ENCODE measurements around the gene ALKBH5.

The ALKBH5 gene

GRCh38 chr17:18217412-18218015 lies 33.9 kb downstream of the ALKBH5 start:
- no peaks in the 10 kb centered on the region for H3K36me3 ChIP-seq (ENCODE audit: control insufficient read depth, insufficient read depth, low read length)
- no peak overlapping the region for H3K4me3 ChIP-seq (replicated peaks; ENCODE audit: low read depth, low read length)
- H3K27me3 ChIP-seq (replicated peaks; ENCODE audit: control insufficient read depth, insufficient read depth, low read length) = no peaks in the 10 kb centered on the region; the same call in 1 of the 2 replicates
- TF ChIP-seq, protein P1, sequence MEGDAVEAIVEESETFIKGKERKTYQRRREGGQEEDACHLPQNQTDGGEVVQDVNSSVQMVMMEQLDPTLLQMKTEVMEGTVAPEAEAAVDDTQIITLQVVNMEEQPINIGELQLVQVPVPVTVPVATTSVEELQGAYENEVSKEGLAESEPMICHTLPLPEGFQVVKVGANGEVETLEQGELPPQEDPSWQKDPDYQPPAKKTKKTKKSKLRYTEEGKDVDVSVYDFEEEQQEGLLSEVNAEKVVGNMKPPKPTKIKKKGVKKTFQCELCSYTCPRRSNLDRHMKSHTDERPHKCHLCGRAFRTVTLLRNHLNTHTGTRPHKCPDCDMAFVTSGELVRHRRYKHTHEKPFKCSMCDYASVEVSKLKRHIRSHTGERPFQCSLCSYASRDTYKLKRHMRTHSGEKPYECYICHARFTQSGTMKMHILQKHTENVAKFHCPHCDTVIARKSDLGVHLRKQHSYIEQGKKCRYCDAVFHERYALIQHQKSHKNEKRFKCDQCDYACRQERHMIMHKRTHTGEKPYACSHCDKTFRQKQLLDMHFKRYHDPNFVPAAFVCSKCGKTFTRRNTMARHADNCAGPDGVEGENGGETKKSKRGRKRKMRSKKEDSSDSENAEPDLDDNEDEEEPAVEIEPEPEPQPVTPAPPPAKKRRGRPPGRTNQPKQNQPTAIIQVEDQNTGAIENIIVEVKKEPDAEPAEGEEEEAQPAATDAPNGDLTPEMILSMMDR (IDR thresholded peaks at IDR 0.05; ENCODE audit: insufficient read depth, low read length, poor library complexity, severe bottlenecking) = peak; percentile 98
- no peak for DNase-seq (ENCODE audit: extremely low read depth, insufficient read length)

GRCh38 chr17:18218756-18219415 lies 35.3 kb downstream of the ALKBH5 start:
- TF ChIP-seq, protein P1 (IDR thresholded peaks at IDR 0.05; ENCODE audit: insufficient read depth, low read length, poor library complexity, severe bottlenecking) = no peak
- Histone ChIP-seq H3K27me3 (replicated peaks; ENCODE audit: control insufficient read depth, insufficient read depth, low read length) (no peaks in the 10 kb centered on the region; the same call in 1 of the 2 replicates), H3K4me3 (replicated peaks; ENCODE audit: low read depth, low read length) (no peak overlapping the region), H3K36me3 (ENCODE audit: control insufficient read depth, insufficient read depth, low read length) (no peaks in the 10 kb centered on the region)
- DNase-seq (ENCODE audit: extremely low read depth, insufficient read length) = no peak

DNA sequence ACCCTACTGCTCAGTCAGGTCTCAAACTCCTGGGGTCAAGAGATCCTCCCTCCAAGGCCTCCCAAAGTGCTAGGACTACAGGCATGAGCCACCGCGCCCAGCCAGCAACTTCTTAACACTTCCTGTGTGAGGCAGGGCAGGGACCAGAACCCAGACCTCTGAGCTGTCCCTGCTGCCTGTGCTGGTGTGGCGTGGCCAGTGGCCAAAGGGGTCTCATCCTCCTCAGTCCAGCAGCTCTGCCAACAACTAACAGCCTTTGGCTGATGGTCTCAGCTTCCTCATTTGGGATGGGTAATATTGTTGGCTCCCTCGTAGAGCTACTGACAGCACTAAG lies 40.4 kb downstream of the ALKBH5 start:
- no peaks in the 10 kb centered on the region for H3K36me3 ChIP-seq (ENCODE audit: control insufficient read depth, insufficient read depth, low read length)
- H3K27me3 ChIP-seq (replicated peaks; ENCODE audit: control insufficient read depth, insufficient read depth, low read length) = no peaks in the 10 kb centered on the region; the same call in 1 of the 2 replicates
- TF ChIP-seq, protein P1 (IDR thresholded peaks at IDR 0.05; ENCODE audit: insufficient read depth, low read length, poor library complexity, severe bottlenecking) = no peak
- no peak for DNase-seq (ENCODE audit: extremely low read depth, insufficient read length)
- H3K4me3 ChIP-seq (replicated peaks; ENCODE audit: low read depth, low read length) = no peak overlapping the region

DNA sequence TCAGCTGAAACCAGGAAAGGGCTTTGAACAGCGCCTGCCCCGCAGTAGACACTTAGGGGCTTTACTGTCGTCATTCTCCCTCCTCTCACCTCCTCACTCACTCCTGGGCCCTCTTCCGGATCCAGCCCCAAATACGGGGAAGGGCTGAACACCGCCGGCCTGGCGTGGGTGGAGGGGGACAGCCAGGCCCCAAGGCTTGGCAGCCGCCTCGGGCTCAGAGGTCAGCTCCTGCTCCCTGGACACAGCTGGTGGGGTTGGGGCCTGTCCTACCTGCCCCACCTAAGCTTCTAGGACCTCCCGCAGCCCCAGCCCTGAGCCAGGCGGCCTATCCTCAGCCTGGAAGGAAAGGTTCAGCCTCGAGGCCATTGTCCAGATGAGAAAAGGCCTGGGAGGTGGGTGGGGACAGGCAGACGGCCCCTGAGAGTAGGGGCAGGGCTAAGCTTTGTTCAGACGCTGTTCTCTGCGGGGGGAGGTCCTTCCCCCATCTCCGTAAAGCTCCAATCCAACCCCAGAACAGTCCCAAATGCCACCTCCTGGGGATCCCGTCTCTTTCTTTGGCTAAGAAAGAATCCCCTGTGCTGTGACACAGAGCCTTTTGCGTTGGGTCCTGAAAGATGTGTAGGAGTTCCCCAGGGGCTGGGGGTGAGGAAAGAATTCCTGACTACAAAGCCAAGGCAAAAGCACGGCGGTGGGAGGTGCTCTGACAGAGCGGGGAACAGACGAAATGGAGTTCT lies 40.9 kb downstream of the ALKBH5 start:
- no peak for DNase-seq (ENCODE audit: extremely low read depth, insufficient read length)
- H3K27me3 ChIP-seq (replicated peaks; ENCODE audit: control insufficient read depth, insufficient read depth, low read length) = no peaks in the 10 kb centered on the region; the same call in 1 of the 2 replicates
- peak overlapping the region; percentile 40; the same call in 1 of the 2 replicates for H3K4me3 ChIP-seq (replicated peaks; ENCODE audit: low read depth, low read length)
- no peaks in the 10 kb centered on the region for H3K36me3 ChIP-seq (ENCODE audit: control insufficient read depth, insufficient read depth, low read length)
- TF ChIP-seq, protein P1 (IDR thresholded peaks at IDR 0.05; ENCODE audit: insufficient read depth, low read length, poor library complexity, severe bottlenecking) = no peak

DNA sequence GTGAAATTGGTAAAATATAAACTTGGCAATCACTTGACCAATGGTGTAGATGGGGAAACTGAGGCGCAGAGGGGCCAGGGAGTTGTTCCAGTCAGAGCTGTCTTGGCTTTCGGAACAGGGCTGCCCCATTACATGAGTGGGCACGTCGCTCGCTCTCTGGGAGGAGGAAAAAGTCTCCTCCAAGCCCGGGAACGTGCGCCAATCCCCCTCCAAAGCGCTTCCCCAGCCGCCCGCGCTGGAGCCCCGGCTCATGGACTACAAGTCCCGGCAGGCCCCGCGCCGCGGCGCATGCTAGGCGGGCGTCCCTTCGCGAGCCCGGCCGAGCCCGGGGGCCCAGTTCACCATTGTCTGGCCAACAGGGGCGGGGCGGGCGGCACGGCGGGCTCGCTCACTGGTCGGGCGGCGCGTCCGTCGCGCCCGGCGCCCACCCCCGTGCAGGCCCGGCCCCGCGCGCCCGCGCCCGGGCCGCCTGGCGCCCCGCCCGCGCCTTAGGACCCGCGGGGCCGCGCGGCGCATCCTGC lies 41.6 kb downstream of the ALKBH5 start, which contains the start of gene LLGL1:
Gene LLGL1, plus strand, starts transcription at position 515 of the 521 bp plus-strand sequence. CDS start 48 bp downstream, outside the sequence.
- Histone ChIP-seq H3K4me3 (replicated peaks; ENCODE audit: low read depth, low read length) (peak within 1 kb of the TSS; percentile 64), H3K27me3 (replicated peaks; ENCODE audit: control insufficient read depth, insufficient read depth, low read length) (no peaks in the 10 kb centered on the region; the same call in 1 of the 2 replicates)

More for the DNA sequence above, 41.6 kb downstream of the ALKBH5 start, which contains the start of gene LLGL1:
- no peaks in the 10 kb centered on the region for H3K36me3 ChIP-seq (ENCODE audit: control insufficient read depth, insufficient read depth, low read length)
- TF ChIP-seq, protein P1 (IDR thresholded peaks at IDR 0.05; ENCODE audit: insufficient read depth, low read length, poor library complexity, severe bottlenecking) = no peak
- DNase-seq (ENCODE audit: extremely low read depth, insufficient read length) = peak; percentile 95
